PFSK-1 (cell line): ENCODE data around the gene SRD5A3.

ENCODE experiments used
- FOXP2 ChIP-seq: optimal IDR thresholded peaks from 2 replicates; pipeline ENCODE3; 2011; ENCODE audit warnings: borderline replicate concordance, control low read depth, inconsistent platforms; ENCODE audit not compliant: insufficient read depth; ENCODE audit errors: extremely low read length, extremely low read depth
- POLR2AphosphoS5 ChIP-seq: IDR thresholded peaks from 2 replicates; pipeline ENCODE4 v1.6.1; 2012; ENCODE audit warnings: low read depth, mild to moderate bottlenecking, control low read depth, low read length, moderate library complexity
- REST ChIP-seq, 2 experiments: IDR thresholded peaks; 2 replicates each; pipeline versions ENCODE4 v1.6.1 to v1.8.0; 2011 to 2012; ENCODE audit warnings: low read depth in 2 of 2, low read length in 2 of 2, control low read depth in 1 of 2, inconsistent platforms in 1 of 2, mild to moderate bottlenecking in 1 of 2, moderate library complexity in 1 of 2; ENCODE audit not compliant: insufficient read depth in 1 of 2
- SIN3A ChIP-seq: IDR thresholded peaks from 2 replicates; pipeline ENCODE4 v1.6.1; 2012; ENCODE audit warnings: mild to moderate bottlenecking, low read length, moderate library complexity, borderline replicate concordance; ENCODE audit not compliant: insufficient read depth
- TAF1 ChIP-seq: IDR thresholded peaks from 2 replicates; pipeline ENCODE4 v1.6.1; 2012; ENCODE audit warnings: low read length, control low read depth, borderline replicate concordance; ENCODE audit not compliant: insufficient read depth

Gene SRD5A3

GRCh38 chr4:55321707-55322264, 24.3 kb upstream of the SRD5A3 start:
- TF ChIP-seq SIN3A (no peak), FOXP2 (no peak), REST (IDR thresholded peaks at IDR 0.05; ENCODE audit: insufficient read depth in 1 of 2, low read depth in 2 of 2, low read length in 2 of 2) (no peak), POLR2AphosphoS5 (no peak), TAF1 (no peak)

- TF ChIP-seq REST (IDR thresholded peaks at IDR 0.05; ENCODE audit: insufficient read depth in 1 of 2, low read depth in 2 of 2, low read length in 2 of 2) = no peak
- TF ChIP-seq SIN3A = no peak
- TF ChIP-seq FOXP2 = no peak
- TF ChIP-seq TAF1 = no peak
- TF ChIP-seq POLR2AphosphoS5 = no peak
Observed at GRCh38 chr4:55323375-55323774, 22.7 kb upstream of the SRD5A3 start.

- no peak for TF ChIP-seq SIN3A
- no peak for TF ChIP-seq FOXP2
- no peak for TF ChIP-seq POLR2AphosphoS5
- no peak for TF ChIP-seq REST (IDR thresholded peaks at IDR 0.05; ENCODE audit: insufficient read depth in 1 of 2, low read depth in 2 of 2, low read length in 2 of 2)
- no peak for TF ChIP-seq TAF1
Observed at GRCh38 chr4:55326629-55327028, 19.4 kb upstream of the SRD5A3 start.

GRCh38 chr4:55329012-55329411, 17.0 kb upstream of the SRD5A3 start:
- no peak for TF ChIP-seq FOXP2
- TF ChIP-seq POLR2AphosphoS5 = no peak
- no peak for TF ChIP-seq TAF1
- TF ChIP-seq REST (IDR thresholded peaks at IDR 0.05; ENCODE audit: insufficient read depth in 1 of 2, low read depth in 2 of 2, low read length in 2 of 2) = no peak
- no peak for TF ChIP-seq SIN3A
